Fibroblast of skin of left quadriceps (primary cell): Measurements from ENCODE around the gene HLF.

ENCODE experiments used
- DNase-seq, 2 experiments: peaks; one replicate each; pipeline ENCODE4 v3.0.0-alpha.2; 2013; ENCODE audit warnings: low read depth in 2 of 2

The HLF gene

DNA sequence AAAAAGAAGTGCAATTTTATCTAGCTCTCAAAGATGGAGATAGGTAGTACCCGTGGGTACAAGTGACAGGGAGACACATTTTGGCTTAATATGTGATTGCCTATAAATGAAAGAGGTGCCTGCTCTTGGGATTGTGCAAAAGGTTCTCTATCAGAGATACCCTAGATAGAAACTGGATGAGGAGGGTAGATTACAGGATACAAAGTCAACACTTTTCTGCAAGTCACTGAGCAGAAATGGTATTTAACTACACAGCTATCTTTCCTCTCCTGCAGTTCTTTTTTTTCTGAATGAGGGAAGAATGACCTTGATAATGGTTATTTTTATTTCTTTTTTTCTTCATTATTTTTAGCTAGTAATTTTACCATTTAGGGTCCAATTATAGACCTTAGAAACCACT is 89.2 kb downstream of the HLF start:
- no peak for DNase-seq

- DNase-seq: no peak
These were observed 90.2 kb downstream of the HLF start for GRCh38 chr17:55354941-55355340.

DNA sequence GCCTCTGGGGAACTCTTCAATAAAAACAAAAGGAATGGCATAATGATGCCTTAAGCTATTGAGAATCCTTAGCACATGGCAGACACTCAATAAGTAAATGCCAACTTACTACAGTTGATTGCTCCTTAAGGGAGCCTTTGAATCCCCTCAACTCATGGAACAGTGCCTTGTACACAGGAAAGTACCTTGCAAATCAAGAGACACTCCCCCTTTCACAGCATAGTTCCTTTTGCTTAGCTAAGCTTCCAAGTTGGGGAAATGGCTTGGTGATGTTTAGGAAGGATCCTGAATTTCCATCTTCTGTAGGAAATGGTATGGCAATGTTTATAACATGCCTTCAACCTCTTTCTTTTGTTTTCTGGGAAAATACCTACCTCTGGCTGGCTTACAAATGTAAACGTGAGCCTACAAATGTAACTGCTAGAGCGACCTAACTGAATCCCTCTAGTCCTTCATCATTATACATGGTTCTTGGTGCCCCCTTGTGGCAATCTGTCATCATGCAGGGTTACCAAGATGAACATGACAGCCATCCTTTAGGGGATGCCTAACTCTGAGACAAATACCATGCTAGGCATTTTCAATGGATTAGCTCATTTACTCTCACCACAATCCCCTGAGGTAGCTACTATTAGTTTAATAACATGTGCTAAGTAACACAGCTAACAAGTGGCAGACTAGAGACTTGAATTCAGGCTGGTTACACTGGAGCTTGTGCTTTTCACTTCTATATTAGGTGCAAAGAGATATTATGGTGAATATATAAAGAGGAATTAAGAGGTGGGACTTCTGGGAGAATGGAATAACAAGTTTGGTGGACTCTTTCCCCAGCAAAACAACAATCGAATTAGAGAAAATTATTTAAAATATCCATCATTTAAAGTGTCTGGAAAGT is 91.9 kb downstream of the HLF start:
- DNase-seq: peak; percentile 27 to 34

DNA sequence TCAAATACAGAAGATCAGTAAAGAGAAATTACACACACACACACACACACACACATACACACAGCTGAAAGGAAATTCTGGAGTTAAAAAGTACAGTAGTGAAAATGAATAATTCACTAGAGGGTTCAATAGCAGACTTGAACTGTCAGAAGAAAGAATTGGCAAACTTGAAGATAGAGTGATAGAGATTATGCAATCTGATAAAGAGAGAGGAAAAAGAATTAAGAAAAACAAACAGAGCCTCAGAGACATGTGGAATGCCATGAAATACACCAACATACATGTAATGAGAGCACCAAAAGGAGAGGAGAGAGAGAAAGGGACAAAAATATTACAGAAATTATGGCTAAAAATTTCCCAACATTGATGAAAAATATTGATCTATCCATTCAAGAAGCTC is 96.2 kb downstream of the HLF start:
- no peak for DNase-seq

DNA sequence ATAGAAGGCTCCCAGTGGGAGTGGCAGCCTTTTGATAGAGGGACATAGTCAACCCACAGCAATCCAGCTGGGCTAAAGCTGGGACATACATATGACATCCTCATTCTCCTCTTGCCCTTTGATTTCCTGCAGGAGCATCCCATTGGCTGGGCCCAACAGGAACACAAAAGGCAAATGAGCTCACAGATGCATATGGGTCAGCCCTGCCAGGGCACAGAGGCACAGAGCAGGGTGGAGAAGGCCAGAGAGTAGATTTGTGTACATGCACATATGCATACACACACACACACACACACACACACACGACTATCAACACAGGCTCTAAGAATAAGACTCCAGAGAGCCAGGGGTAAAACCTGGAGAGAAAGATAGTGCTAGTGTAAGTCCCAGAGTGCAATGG is 98.3 kb downstream of the HLF start:
- DNase-seq: no peak

GRCh38 chr17:55366020-55366481 is 101.3 kb downstream of the HLF start:
- DNase-seq: no peak

GRCh38 chr17:55368706-55369105 is 103.9 kb downstream of the HLF start:
- no peak for DNase-seq
